Spleen (tissue), 11 donors: Measurements from ENCODE around the gene JAML. TPM values are rescaled to one million over a fixed set of nuclear protein-coding genes. Genes with fewer than 3 reads are reported as not detected.

ENCODE experiments used
- DNase-seq: peaks from one replicate; pipeline ENCODE4 v3.0.0-alpha.2; 2020
- H3K27ac ChIP-seq, 8 donors: fragments of 200-600 bp; sonication (generic) in 7 of 8; 1 replicate in 4 of 8; 2 replicates in 4 of 8; pipeline versions ENCODE4 v1.5.0 to v1.8.0; 2016 to 2021; ENCODE audit warnings: inconsistent platforms in 4 of 8, mild to moderate bottlenecking in 4 of 8, moderate library complexity in 1 of 8
- H3K27me3 ChIP-seq, 7 donors: fragments of 200-600 bp; sonication (generic) in 6 of 7; replicated peaks in 1 of 7; 1 replicate in 4 of 7; 2 replicates in 3 of 7; pipeline versions ENCODE4 v1.5.0 to v1.8.0; 2016 to 2021; ENCODE audit warnings: inconsistent platforms in 3 of 7, mild to moderate bottlenecking in 1 of 7
- H3K36me3 ChIP-seq, 6 donors: fragments of 200-600 bp; sonication (generic) in 5 of 6; 1 replicate in 4 of 6; 2 replicates in 2 of 6; pipeline versions ENCODE4 v1.5.0 to v1.8.0; 2016 to 2021; ENCODE audit warnings: inconsistent platforms in 2 of 6
- H3K4me1 ChIP-seq, 6 donors: fragments of 200-600 bp; sonication (generic) in 5 of 6; 1 replicate in 3 of 6; 2 replicates in 3 of 6; pipeline versions ENCODE4 v1.5.0 to v1.8.0; 2016 to 2021; ENCODE audit warnings: inconsistent platforms in 3 of 6
- H3K4me3 ChIP-seq, 8 donors: fragments of 200-600 bp; sonication (generic) in 7 of 8; 1 replicate in 4 of 8; 2 replicates in 4 of 8; pipeline versions ENCODE4 v1.5.0 to v1.8.0; 2016 to 2021; ENCODE audit warnings: inconsistent platforms in 4 of 8, mild to moderate bottlenecking in 4 of 8, moderate library complexity in 2 of 8
- H3K9me3 ChIP-seq, 8 donors: fragments of 200-600 bp; sonication (generic) in 7 of 8; 1 replicate in 4 of 8; 2 replicates in 4 of 8; pipeline versions ENCODE4 v1.5.0 to v1.8.0; 2016 to 2021; ENCODE audit warnings: inconsistent platforms in 4 of 8
- POLR2A ChIP-seq, 3 donors: fragments of 450-650 bp; IDR thresholded peaks; one replicate each; pipeline ENCODE4 v1.5.1; 2017; ENCODE audit warnings: antibody characterized with exemption in 3 of 3, mild to moderate bottlenecking in 1 of 3
- POLR2AphosphoS5 ChIP-seq, 3 donors: sonication (generic); formaldehyde crosslinking; IDR thresholded peaks; one replicate each; pipeline ENCODE4 v1.5.1; 2017; ENCODE audit warnings: antibody characterized with exemption in 3 of 3
- WGBS, 5 donors: extraction: QIAGEN DNeasy Blood & Tissue Kit in 3 of 5; methylation state at CpG; one replicate each; pipeline versions ENCODE4 v1.1.5 to v1.1.7; 2013 to 2018; 5-methylcytosine and 5-hydroxymethylcytosine counted together
- intact Hi-C: fragments of 100-400 bp; cut with DNase I; formaldehyde crosslinking; loops from one replicate; pipeline ENCODE4 v1.15.0; 2023; ENCODE audit warnings: low total_unique reads
- polyA plus RNA-seq, 3 donors: library from polyadenylated mRNA; stranded (reverse); fragments of 200-250 nt; gene quantifications; one replicate each; pipeline ENCODE4 v1.2.1, GENCODE V29; 2013
- total RNA-seq, 7 donors: library from RNA; depleted of rRNA in 3 of 7; stranded (reverse); fragments of >200 nt in 3 of 7; fragmentation: NEBNext Ultra II Directional in 4 of 7; extraction: Animal tissue kit (Norgen Biotek cat#: 25700) in 4 of 7; gene quantifications; one replicate each; pipeline versions ENCODE4 v1.1.0 to v1.2.1, GENCODE V29; 2016 to 2021
- TF ChIP-seq, protein P1 (sequence below), 11 experiments: fragments of 200-600 bp in 7 of 11; fragments of 450-650 bp in 4 of 11; sonication (generic) in 4 of 11; IDR thresholded peaks in 8 of 11; conservative IDR thresholded peaks in 3 of 11; 1 replicate in 7 of 11; 2 replicates in 4 of 11; pipeline versions ENCODE4 v1.4.0 to v1.8.0; 2016 to 2021; ENCODE audit warnings: antibody characterized with exemption in 11 of 11, inconsistent platforms in 4 of 11, mild to moderate bottlenecking in 1 of 11
- donor health status: healthy with polysubstance abuse.
- donor health status: DM: no; HTN: no; CAD: no; lungs with moderate emphysema.
- donor health status: DM: no; HTN: no; CAD: no.
- donor health status: Bipolar disorder and iron deficiency.
- donor health status: healthy.
- donor health status: DM: no; HTN: no; CAD: no.
- donor health status: DM: yes; HTN: yes; CAD: no.

The JAML gene
- total and polyA plus RNA-seq, 10 donors: 18.2 to 180 (median 89.3) TPM

DNA sequence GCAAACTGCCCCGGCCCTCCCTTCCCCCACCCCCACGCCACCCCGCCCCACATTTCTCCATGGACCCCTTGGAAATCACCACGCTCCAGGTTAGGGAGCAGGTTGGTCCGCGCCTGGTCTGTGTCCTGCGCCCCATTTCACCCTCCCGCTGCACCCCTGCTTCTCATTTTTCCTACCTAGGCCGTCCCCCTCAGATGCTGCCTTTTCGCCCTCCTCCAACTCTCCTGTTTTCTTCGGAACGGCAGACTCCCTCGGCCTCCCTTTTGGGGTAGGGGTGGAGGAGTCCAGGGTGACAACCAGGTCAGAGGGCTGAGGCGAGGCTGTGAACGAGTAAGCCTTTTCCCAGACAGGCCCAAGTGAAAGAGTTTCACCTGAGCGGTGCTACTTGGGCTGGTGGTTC lies 71.3 kb downstream of the JAML start:
- intact Hi-C loops: no loop called here
- Histone ChIP-seq H3K27me3 (peaks cover 4 to 95% (median 62%) of the 10 kb centered on the region in 7 donors), H3K4me3 (peak overlapping the region in 6 of 8 donors; percentile 38 to 69 (median 44)), H3K27ac (no peak overlapping the region), H3K36me3 (no peaks in the 10 kb centered on the region), H3K9me3 (no peaks in the 10 kb centered on the region), H3K4me1 (peaks cover 5 to 26% (median 14%) of the 10 kb centered on the region in 6 donors)
- no peak for DNase-seq
- 21 to 33% (median 27%) methylated on average over 14 to 16 of the region's 16 CpGs for WGBS, 5 donors
- TF ChIP-seq POLR2A (IDR thresholded peaks at IDR 0.05): no peak
- TF ChIP-seq POLR2AphosphoS5 (IDR thresholded peaks at IDR 0.05): no peak
- TF ChIP-seq, protein P1, sequence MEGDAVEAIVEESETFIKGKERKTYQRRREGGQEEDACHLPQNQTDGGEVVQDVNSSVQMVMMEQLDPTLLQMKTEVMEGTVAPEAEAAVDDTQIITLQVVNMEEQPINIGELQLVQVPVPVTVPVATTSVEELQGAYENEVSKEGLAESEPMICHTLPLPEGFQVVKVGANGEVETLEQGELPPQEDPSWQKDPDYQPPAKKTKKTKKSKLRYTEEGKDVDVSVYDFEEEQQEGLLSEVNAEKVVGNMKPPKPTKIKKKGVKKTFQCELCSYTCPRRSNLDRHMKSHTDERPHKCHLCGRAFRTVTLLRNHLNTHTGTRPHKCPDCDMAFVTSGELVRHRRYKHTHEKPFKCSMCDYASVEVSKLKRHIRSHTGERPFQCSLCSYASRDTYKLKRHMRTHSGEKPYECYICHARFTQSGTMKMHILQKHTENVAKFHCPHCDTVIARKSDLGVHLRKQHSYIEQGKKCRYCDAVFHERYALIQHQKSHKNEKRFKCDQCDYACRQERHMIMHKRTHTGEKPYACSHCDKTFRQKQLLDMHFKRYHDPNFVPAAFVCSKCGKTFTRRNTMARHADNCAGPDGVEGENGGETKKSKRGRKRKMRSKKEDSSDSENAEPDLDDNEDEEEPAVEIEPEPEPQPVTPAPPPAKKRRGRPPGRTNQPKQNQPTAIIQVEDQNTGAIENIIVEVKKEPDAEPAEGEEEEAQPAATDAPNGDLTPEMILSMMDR (IDR thresholded peaks at IDR 0.05 in 8 of 11, conservative IDR thresholded peaks at IDR 0.05 in 3 of 11): no peak

DNA sequence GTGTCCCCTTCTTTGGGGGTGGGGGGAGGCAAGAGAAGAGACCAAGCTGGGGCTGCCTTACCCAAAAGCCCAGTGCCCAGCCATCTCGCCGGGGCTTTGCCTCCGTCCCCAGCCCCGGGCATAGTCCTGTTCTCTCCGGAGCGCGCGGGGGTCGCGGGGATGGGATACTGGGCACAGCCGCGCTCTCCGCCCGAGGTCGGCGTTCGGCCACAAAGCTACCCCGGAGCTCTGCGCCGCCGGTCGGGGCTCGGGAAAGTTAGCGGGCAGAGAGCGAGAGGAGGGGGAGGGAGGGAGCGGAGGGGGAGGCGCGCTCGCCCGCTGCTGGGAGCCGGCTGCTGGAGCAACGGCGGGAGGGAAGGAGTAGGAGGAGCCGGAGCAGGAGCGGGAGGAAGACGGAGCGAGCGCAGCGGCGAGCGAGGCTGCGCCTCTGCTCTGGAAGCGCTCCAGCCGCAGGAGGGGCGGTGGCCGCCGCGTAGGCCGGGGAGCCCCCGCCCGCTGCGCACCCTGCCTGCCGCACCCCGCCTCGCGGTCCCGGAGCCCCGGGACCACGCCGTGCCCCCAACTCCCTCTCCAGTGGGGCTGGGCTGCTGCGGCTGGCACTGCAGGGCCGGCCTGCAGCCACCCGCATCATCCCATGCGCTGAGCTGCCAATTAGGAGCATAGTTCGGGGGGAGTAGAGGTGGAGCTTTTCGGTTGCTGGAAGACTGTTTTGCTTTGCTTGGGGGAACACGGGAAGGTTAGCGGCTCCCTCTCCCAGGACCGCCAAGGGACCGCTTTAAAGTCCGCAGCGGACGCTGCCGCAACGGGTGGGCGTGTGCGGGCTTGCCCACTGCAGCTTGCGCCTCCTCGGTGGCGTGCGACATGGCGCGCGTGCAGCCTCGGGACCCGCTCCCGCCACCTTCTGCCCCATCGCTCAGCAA lies 72.0 kb downstream of the JAML start, which contains the start of gene SCN4B:
Gene SCN4B (minus strand): TSS at position 272 of the 920 bp plus-strand sequence. CDS start 150 bp downstream, at position 122.
- 1 to 5% (median 1%) methylated on average over 51 to 88 of the region's 88 CpGs for WGBS, 5 donors
- DNase-seq: no peak
- intact Hi-C loops: no loop called here
- no peak within 1 kb of the TSS for H3K27ac ChIP-seq
- no peaks in the 10 kb centered on the region for H3K36me3 ChIP-seq
- peaks cover 5 to 26% (median 14%) of the 10 kb centered on the region in 6 donors for H3K4me1 ChIP-seq
- no peaks in the 10 kb centered on the region for H3K9me3 ChIP-seq
- peak within 1 kb of the TSS; percentile 18 to 69 (median 42) for H3K4me3 ChIP-seq
- TF ChIP-seq POLR2AphosphoS5 (IDR thresholded peaks at IDR 0.05) (peak in 1 of 3 donors; percentile 23), POLR2A (IDR thresholded peaks at IDR 0.05) (no peak)
- TF ChIP-seq, protein P1 (IDR thresholded peaks at IDR 0.05 in 8 of 11, conservative IDR thresholded peaks at IDR 0.05 in 3 of 11): no peak
- H3K27me3 ChIP-seq: peaks cover 4 to 93% (median 62%) of the 10 kb centered on the region in 7 donors

DNA sequence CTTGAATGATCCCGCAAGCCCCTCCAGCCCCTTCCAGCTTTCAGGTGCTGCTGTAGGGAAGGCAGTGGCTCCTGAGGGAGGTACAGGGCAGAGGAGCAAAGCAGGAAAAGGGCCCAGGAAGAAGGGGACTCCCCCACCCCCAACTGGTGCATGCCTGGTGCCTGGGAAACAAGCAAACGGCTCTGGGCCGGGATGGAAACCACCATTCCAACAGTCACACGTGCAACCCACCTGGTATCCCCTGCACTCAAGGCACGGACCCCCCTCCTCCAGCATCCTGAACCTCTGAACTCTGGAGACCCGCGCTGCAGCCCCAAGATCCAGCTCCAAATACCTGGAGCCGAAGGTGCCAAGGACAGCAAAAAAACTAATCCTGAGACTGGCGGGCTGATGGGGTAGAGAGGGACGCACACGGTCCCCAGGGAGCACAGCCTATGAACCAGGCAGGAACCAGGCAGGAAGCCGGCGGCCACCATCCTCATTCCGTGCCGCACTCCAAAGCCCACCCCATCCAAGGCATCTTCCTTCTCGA lies 72.7 kb downstream of the JAML start:
- H3K4me3 ChIP-seq: peak overlapping the region in 6 of 8 donors; percentile 38 to 69 (median 44)
- WGBS, 5 donors: 34 to 40% (median 36%) methylated on average over 12 to 16 of the region's 16 CpGs
- peaks cover 5 to 26% (median 14%) of the 10 kb centered on the region in 6 donors for H3K4me1 ChIP-seq
- TF ChIP-seq POLR2A (IDR thresholded peaks at IDR 0.05): no peak
- no peak for TF ChIP-seq POLR2AphosphoS5 (IDR thresholded peaks at IDR 0.05)
- TF ChIP-seq, protein P1 (IDR thresholded peaks at IDR 0.05 in 8 of 11, conservative IDR thresholded peaks at IDR 0.05 in 3 of 11): no peak
- H3K9me3 ChIP-seq: no peaks in the 10 kb centered on the region
- H3K27ac ChIP-seq: no peak overlapping the region
- H3K27me3 ChIP-seq: peaks cover 4 to 86% (median 57%) of the 10 kb centered on the region in 7 donors
- H3K36me3 ChIP-seq: no peaks in the 10 kb centered on the region
- DNase-seq: no peak
- intact Hi-C loops: no loop called here

DNA sequence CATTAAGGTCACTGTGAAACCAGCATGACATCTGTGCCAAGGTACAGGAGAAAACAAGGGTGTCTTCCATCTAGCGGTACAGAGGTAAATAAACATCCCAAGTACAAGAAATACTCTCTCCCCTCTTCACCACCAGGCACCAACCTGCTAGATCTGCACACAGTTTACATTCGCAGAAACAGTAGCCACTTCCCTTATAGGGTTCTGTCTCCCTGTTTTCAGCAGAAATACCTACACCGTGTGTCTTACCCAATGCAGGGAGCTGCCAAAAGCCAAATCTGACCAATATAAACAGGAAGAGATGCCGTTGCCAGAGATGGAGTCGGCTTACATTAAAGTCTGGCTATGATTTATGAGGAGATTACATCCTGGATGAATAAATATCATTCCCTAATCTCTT lies 73.4 kb downstream of the JAML start:
- TF ChIP-seq, protein P1 (IDR thresholded peaks at IDR 0.05 in 8 of 11, conservative IDR thresholded peaks at IDR 0.05 in 3 of 11): no peak
- TF ChIP-seq POLR2AphosphoS5 (IDR thresholded peaks at IDR 0.05) (no peak), POLR2A (IDR thresholded peaks at IDR 0.05) (no peak)
- Histone ChIP-seq H3K27ac (no peak overlapping the region), H3K9me3 (no peaks in the 10 kb centered on the region), H3K27me3 (peaks cover 4 to 84% (median 50%) of the 10 kb centered on the region in 7 donors), H3K4me3 (no peak overlapping the region), H3K4me1 (peaks cover 5 to 21% (median 14%) of the 10 kb centered on the region in 6 donors), H3K36me3 (no peaks in the 10 kb centered on the region)
- WGBS, 5 donors: 47 to 62% (median 52%) methylated on average over 5 of the region's 5 CpGs
- intact Hi-C loops: no loop called here
- DNase-seq: no peak
